ENCODE data around the gene KIF5C. TPM values are rescaled to one million over a fixed set of nuclear protein-coding genes. Genes with fewer than 3 reads are reported as not detected.

The KIF5C gene
- total RNA-seq, 3 donors from 2014 or later: 2.7 to 13.3 (median 6.2) TPM

DNA sequence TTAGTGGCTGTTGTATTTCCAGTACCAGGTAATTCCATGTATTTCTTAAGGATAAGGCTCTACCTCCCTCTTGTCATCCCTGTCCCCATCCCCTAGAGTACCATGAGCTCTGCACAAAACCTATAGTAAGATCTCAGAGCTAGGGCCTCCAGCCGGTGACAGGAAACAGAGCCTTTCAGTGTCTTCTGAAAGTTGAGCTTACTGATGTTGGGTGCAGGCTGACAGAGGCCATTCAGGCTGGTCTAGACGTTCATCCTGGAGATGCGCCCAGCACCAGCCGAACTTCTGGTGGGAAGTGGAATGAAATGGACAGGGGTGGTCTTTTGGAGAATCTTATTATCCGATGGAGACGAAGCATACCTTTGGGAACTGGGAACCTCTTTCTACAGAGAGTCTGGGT is 146.7 kb downstream of the KIF5C start:
- Histone ChIP-seq H3K27me3 (no peaks in the 10 kb centered on the region), H3K4me3 (no peak overlapping the region), H3K9me3 (no peaks in the 10 kb centered on the region), H3K4me1 (no peaks in the 10 kb centered on the region), H3K36me3 (no peaks in the 10 kb centered on the region), H3K27ac (no peak overlapping the region)
- intact Hi-C loops (cut with DNase I; ENCODE audit: low total_unique reads): no loop called here
- DNase-seq (ENCODE audit: low spot score in 2 of 2): no peak
- TF ChIP-seq POLR2AphosphoS5 (IDR thresholded peaks at IDR 0.05) (no peak), CTCF (IDR thresholded peaks at IDR 0.05) (no peak), POLR2A (IDR thresholded peaks at IDR 0.05) (no peak)

- intact Hi-C loops (cut with DNase I; ENCODE audit: low total_unique reads): no loop called here
- TF ChIP-seq POLR2A (IDR thresholded peaks at IDR 0.05): no peak
- TF ChIP-seq CTCF (IDR thresholded peaks at IDR 0.05): no peak
- TF ChIP-seq POLR2AphosphoS5 (IDR thresholded peaks at IDR 0.05): no peak
- Histone ChIP-seq H3K27ac (no peak overlapping the region), H3K9me3 (no peaks in the 10 kb centered on the region), H3K4me3 (no peak overlapping the region), H3K27me3 (no peaks in the 10 kb centered on the region), H3K4me1 (no peaks in the 10 kb centered on the region), H3K36me3 (no peaks in the 10 kb centered on the region)
- no peak for DNase-seq (ENCODE audit: low spot score in 2 of 2)
Measured at GRCh38 chr2:149023091-149023490, 148.1 kb downstream of the KIF5C start.

DNA sequence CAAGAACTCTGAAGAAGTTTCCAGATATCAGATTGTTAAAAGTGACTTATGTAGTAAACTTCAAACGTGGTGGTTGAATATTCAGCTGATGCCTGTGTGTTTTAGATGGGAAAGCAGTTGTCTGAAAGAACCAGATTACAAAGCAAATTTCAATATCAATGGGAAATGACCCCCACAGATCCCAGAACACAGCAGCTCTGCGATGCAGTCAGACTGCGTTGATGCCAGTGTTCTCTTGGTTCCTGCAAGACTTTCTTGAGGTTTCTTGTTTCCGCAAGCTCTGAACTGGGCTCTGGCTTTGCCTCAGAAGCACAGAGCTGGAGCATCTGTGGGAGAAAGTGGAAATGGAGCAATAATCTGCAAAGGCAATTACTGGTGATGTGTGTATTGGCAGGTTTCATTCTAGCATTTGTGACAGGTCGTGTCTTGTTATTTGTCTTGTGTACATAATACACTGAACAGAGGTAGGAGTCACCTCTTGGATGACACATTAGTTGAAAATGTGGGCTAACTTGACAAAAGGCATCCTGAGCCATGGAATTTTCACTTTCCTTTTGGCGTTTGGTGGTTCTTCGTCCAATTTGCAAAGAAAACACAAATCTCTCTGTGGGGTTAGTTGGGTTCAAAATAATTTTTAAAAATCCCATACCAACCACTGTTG is 152.7 kb downstream of the KIF5C start:
- H3K4me1 ChIP-seq: no peaks in the 10 kb centered on the region
- no peak overlapping the region for H3K4me3 ChIP-seq
- DNase-seq (ENCODE audit: low spot score in 2 of 2): no peak
- no peak overlapping the region for H3K27ac ChIP-seq
- no peaks in the 10 kb centered on the region for H3K27me3 ChIP-seq
- no peaks in the 10 kb centered on the region for H3K9me3 ChIP-seq
- TF ChIP-seq POLR2AphosphoS5 (IDR thresholded peaks at IDR 0.05) (no peak), POLR2A (IDR thresholded peaks at IDR 0.05) (no peak), CTCF (IDR thresholded peaks at IDR 0.05) (no peak)
- H3K36me3 ChIP-seq: no peaks in the 10 kb centered on the region
- intact Hi-C loops (cut with DNase I; ENCODE audit: low total_unique reads): loop anchor here (5.0 kb wide), 1 partner anchor 535 kb away; no protein-coding TSS in a partner anchor

DNA sequence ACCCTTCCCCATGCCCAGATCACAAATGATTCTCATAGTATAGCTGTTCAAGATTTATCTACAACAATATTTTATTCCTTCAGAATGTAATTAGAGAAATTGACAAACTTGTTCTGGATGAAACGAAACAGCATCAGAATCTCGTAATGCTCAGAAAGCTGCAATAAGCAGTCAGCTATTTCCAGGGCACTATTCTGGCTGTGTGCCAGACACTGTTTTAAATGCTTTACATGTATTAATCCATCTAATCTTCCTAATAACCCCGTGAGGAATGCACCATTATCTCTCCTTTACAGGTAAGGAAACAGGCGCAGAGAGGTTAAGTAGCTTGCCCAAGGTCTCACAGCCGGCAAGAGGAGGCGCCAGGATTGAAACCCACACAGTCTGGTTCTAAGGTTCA is 153.3 kb downstream of the KIF5C start:
- Histone ChIP-seq H3K4me1 (no peaks in the 10 kb centered on the region), H3K4me3 (no peak overlapping the region), H3K27ac (no peak overlapping the region), H3K27me3 (no peaks in the 10 kb centered on the region), H3K36me3 (no peaks in the 10 kb centered on the region), H3K9me3 (no peaks in the 10 kb centered on the region)
- intact Hi-C loops (cut with DNase I; ENCODE audit: low total_unique reads): loop anchor here (5.0 kb wide), 1 partner anchor 534 kb away; no protein-coding TSS in a partner anchor
- DNase-seq (ENCODE audit: low spot score in 2 of 2): no peak
- TF ChIP-seq POLR2AphosphoS5 (IDR thresholded peaks at IDR 0.05) (no peak), CTCF (IDR thresholded peaks at IDR 0.05) (no peak), POLR2A (IDR thresholded peaks at IDR 0.05) (no peak)

- Histone ChIP-seq H3K36me3 (no peaks in the 10 kb centered on the region), H3K4me1 (no peaks in the 10 kb centered on the region), H3K9me3 (no peaks in the 10 kb centered on the region), H3K27ac (no peak overlapping the region), H3K4me3 (no peak overlapping the region), H3K27me3 (no peaks in the 10 kb centered on the region)
- intact Hi-C loops (cut with DNase I; ENCODE audit: low total_unique reads): loop anchor here (5.0 kb wide), 1 partner anchor 533 kb away; no protein-coding TSS in a partner anchor
- DNase-seq (ENCODE audit: low spot score in 2 of 2): no peak
- TF ChIP-seq CTCF (IDR thresholded peaks at IDR 0.05): no peak
- TF ChIP-seq POLR2A (IDR thresholded peaks at IDR 0.05): no peak
- no peak for TF ChIP-seq POLR2AphosphoS5 (IDR thresholded peaks at IDR 0.05)
Measured at GRCh38 chr2:149028891-149029290, 153.9 kb downstream of the KIF5C start.

Data from breast epithelium (tissue), 4 donors.